ENCODE results near the gene GTF3C5.
"Not testable (repeated sequence)": the region's sequence is repeated elsewhere in the genome, so short reads cannot be mapped to it uniquely, and the experiment has no call there.

GTF3C5 gene

GRCh38 chr9:133072210-133072609 lies 41.4 kb downstream of the GTF3C5 start:
- not testable (repeated sequence) for DNase-seq

GRCh38 chr9:133073086-133074014 lies 42.6 kb downstream of the GTF3C5 start:
- no peak for DNase-seq

GRCh38 chr9:133074111-133074651 lies 43.4 kb downstream of the GTF3C5 start:
- no peak for DNase-seq

- DNase-seq, result no peak
These were observed 45.3 kb downstream of the GTF3C5 start for GRCh38 chr9:133075925-133076630.

- DNase-seq, result no peak
These were observed 45.9 kb downstream of the GTF3C5 start for GRCh38 chr9:133076691-133077090.

- no peak for DNase-seq
These were observed 47.7 kb downstream of the GTF3C5 start for GRCh38 chr9:133078486-133078885.

- DNase-seq, result no peak
These were observed 49.4 kb downstream of the GTF3C5 start for GRCh38 chr9:133080161-133080560.

GRCh38 chr9:133080786-133081779 lies 50.3 kb downstream of the GTF3C5 start:
- DNase-seq, result not testable (repeated sequence)

GRCh38 chr9:133081957-133082644 lies 51.3 kb downstream of the GTF3C5 start:
- DNase-seq, result not testable (repeated sequence)

- DNase-seq, result not testable (repeated sequence)
These were observed 52.9 kb downstream of the GTF3C5 start for GRCh38 chr9:133083688-133084087.

GRCh38 chr9:133086212-133086860 lies 55.5 kb downstream of the GTF3C5 start:
- not testable (repeated sequence) for DNase-seq

- DNase-seq, result no peak
These were observed 56.1 kb downstream of the GTF3C5 start for GRCh38 chr9:133086894-133087293.

- DNase-seq, result no peak
These were observed 56.8 kb downstream of the GTF3C5 start for GRCh38 chr9:133087429-133088145.

GRCh38 chr9:133088146-133088750 lies 57.5 kb downstream of the GTF3C5 start:
- DNase-seq, result no peak

GRCh38 chr9:133088756-133089155 lies 58.0 kb downstream of the GTF3C5 start:
- no peak for DNase-seq

GRCh38 chr9:133089271-133089671 lies 58.5 kb downstream of the GTF3C5 start:
- DNase-seq, result no peak

GRCh38 chr9:133090187-133090586 lies 59.4 kb downstream of the GTF3C5 start:
- DNase-seq, result no peak

GRCh38 chr9:133090752-133091385 lies 60.1 kb downstream of the GTF3C5 start:
- DNase-seq, result no peak

GRCh38 chr9:133094351-133094750 lies 63.6 kb downstream of the GTF3C5 start:
- DNase-seq, result not testable (repeated sequence)

Data from effector CD4-positive, alpha-beta T cell (primary cell).